22Rv1 (cell line): ENCODE results near the gene RBM22.

ENCODE experiments used
- CTCF ChIP-seq: fragments of 450-650 bp; IDR thresholded peaks from 2 replicates; pipeline ENCODE4 v1.5.1; 2017; ENCODE audit warnings: mild to moderate bottlenecking
- ZFX ChIP-seq: fragments of 450-650 bp; IDR thresholded peaks from 2 replicates; pipeline ENCODE4 v1.6.1; 2017; ENCODE audit warnings: antibody characterized with exemption, borderline replicate concordance

- TF ChIP-seq CTCF (no peak), ZFX (no peak)
Measured at GRCh38 chr5:150663936-150664335, 36.9 kb downstream of the RBM22 start.
